MCF 10A (cell line): ENCODE measurements around the gene ZNF738. TPM values are rescaled to one million over a fixed set of nuclear protein-coding genes. Genes with fewer than 3 reads are reported as not detected.
"Not testable (repeated sequence)": the region's sequence is repeated elsewhere in the genome, so short reads cannot be mapped to it uniquely, and the experiment has no call there.

ENCODE experiments used
- BruUV-seq: library from RNA; stranded (reverse); fragments of 400-500 nt; replicated peaks from 2 replicates; lab custom pipeline; 2021; lab: Mats Ljungman, UMichigan
- CTCF ChIA-PET: fragments of 300-600 bp; sonication (Branson Sonifier 250); formaldehyde crosslinking; extraction: SDS; loops from one replicate; lab custom pipeline; 2021; ENCODE audit warnings: antibody characterized with exemption, inconsistent platforms; lab: Yijun Ruan, JAX
- POLR2A ChIA-PET: fragments of 300-600, 350-650 bp; sonication (Branson Sonifier 250); formaldehyde crosslinking; extraction: SDS; loops from one replicate; lab custom pipeline; 2020; ENCODE audit warnings: antibody characterized with exemption, inconsistent platforms; lab: Yijun Ruan, JAX
- DNase-seq: peaks from one replicate; pipeline ENCODE4 v3.0.0-alpha.2; 2018; ENCODE audit not compliant: unreplicated experiment
- H3K27ac Mint-ChIP-seq: one replicate; pipeline ENCODE4 v1.8.0; 2022; ENCODE audit warnings: mild to moderate bottlenecking, low read depth, mixed read lengths; ENCODE audit not compliant: unreplicated experiment
- H3K27me3 Mint-ChIP-seq: one replicate; pipeline ENCODE4 v1.8.0; 2022; ENCODE audit warnings: mixed read lengths; ENCODE audit not compliant: insufficient read depth, unreplicated experiment
- H3K36me3 Mint-ChIP-seq: one replicate; pipeline ENCODE4 v1.8.0; 2022; ENCODE audit warnings: mild to moderate bottlenecking, moderate library complexity, mixed read lengths; ENCODE audit not compliant: insufficient read depth, unreplicated experiment
- H3K4me1 Mint-ChIP-seq: one replicate; pipeline ENCODE4 v1.8.0; 2022; ENCODE audit warnings: mixed read lengths; ENCODE audit not compliant: insufficient read depth, unreplicated experiment
- H3K4me3 Mint-ChIP-seq: one replicate; pipeline ENCODE4 v1.8.0; 2022; ENCODE audit warnings: mild to moderate bottlenecking, moderate library complexity, mixed read lengths; ENCODE audit not compliant: unreplicated experiment
- H3K9me3 Mint-ChIP-seq: one replicate; pipeline ENCODE4 v1.8.0; 2022; ENCODE audit warnings: mixed read lengths; ENCODE audit not compliant: unreplicated experiment
- CTCF ChIP-seq: fragments of 200-600 bp; IDR thresholded peaks from one replicate; pipeline ENCODE4 v1.8.0; 2022; ENCODE audit warnings: antibody characterized with exemption, mild to moderate bottlenecking; ENCODE audit not compliant: unreplicated experiment
- intact Hi-C: fragments of 100-400 bp; cut with micrococcal nuclease; formaldehyde crosslinking; loops from 2 replicates; pipeline ENCODE4 v1.14.1; 2022
- total RNA-seq: library from RNA; stranded (reverse); gene quantifications from 2 replicates; pipeline ENCODE4 v1.2.3, GENCODE V29; 2022

ZNF738 gene
- total RNA-seq, 1 experiment from 2014 or later, result 3.4 TPM

GRCh38 chr19:21335721-21336120 is 23.1 kb upstream of the ZNF738 start:
- peaks cover 6% of the 10 kb centered on the region for H3K36me3 Mint-ChIP-seq
- no peaks in the 10 kb centered on the region for H3K27me3 Mint-ChIP-seq
- no peak for DNase-seq
- no peaks in the 10 kb centered on the region for H3K4me1 Mint-ChIP-seq
- BruUV-seq, result no TSS peak
- TF ChIP-seq CTCF, result no peak
- peaks cover 8% of the 10 kb centered on the region for H3K9me3 Mint-ChIP-seq
- POLR2A ChIA-PET, result no interaction called here
- CTCF ChIA-PET, result interaction anchor here (0.5 kb wide), 1 partner anchor 24 kb away, joined by 4 read pairs; no protein-coding TSS in a partner anchor
- H3K27ac Mint-ChIP-seq, result no peak overlapping the region
- no peak overlapping the region for H3K4me3 Mint-ChIP-seq
- intact Hi-C loops, result no loop called here

- POLR2A ChIA-PET, result interaction anchor here (1.8 kb wide), 1 partner anchor 16 kb away, joined by 8 read pairs; the partner anchor contains the start of gene ZNF708
- CTCF ChIA-PET, H3K4me1 Mint-ChIP-seq, H3K27me3 Mint-ChIP-seq, H3K4me3 Mint-ChIP-seq, DNase-seq, intact Hi-C loops, BruUV-seq, H3K36me3 Mint-ChIP-seq, H3K27ac Mint-ChIP-seq: not testable (repeated sequence)
- H3K9me3 Mint-ChIP-seq, result peaks cover 13% of the 10 kb centered on the region
Observed at GRCh38 chr19:21344841-21345240, 14.0 kb upstream of the ZNF738 start.

- no peak for TF ChIP-seq CTCF
- Mint-ChIP-seq H3K4me3 (no peak overlapping the region), H3K27me3 (no peaks in the 10 kb centered on the region), H3K36me3 (no peaks in the 10 kb centered on the region), H3K9me3 (peaks cover 18% of the 10 kb centered on the region), H3K27ac (no peak overlapping the region), H3K4me1 (no peaks in the 10 kb centered on the region)
- intact Hi-C loops, result no loop called here
- no TSS peak for BruUV-seq
- DNase-seq, result no peak
- CTCF ChIA-PET, result interaction anchor here (0.7 kb wide), 1 partner anchor 9 kb away, joined by 3 read pairs; no protein-coding TSS in a partner anchor
- POLR2A ChIA-PET, result no interaction called here
Observed at GRCh38 chr19:21352830-21353229, 6.0 kb upstream of the ZNF738 start.

GRCh38 chr19:21362291-21362690 is 3.5 kb downstream of the ZNF738 start:
- TSS peak; percentile 9 for BruUV-seq
- POLR2A ChIA-PET, result interaction anchor here (0.6 to 1.3 kb wide), 2 partner anchors 35 to 65 kb away, joined by 3 to 4 read pairs; partner anchors contain the start of gene ZNF493
- CTCF ChIA-PET, result interaction anchor here (0.6 to 1.0 kb wide), 2 partner anchors 19 to 98 kb away, joined by 3 read pairs; no protein-coding TSS in a partner anchor
- Mint-ChIP-seq H3K9me3 (peaks cover 7% of the 10 kb centered on the region), H3K36me3 (peaks cover 26% of the 10 kb centered on the region), H3K4me3 (no peak overlapping the region), H3K27me3 (no peaks in the 10 kb centered on the region), H3K4me1 (no peaks in the 10 kb centered on the region), H3K27ac (no peak overlapping the region)
- intact Hi-C loops, result no loop called here
- no peak for DNase-seq
- TF ChIP-seq CTCF, result no peak
